Activated CD8-positive, alpha-beta memory T cell treated with anti-CD3 and anti-CD28 coated beads, Interleukin-2, amount 50 U/mL, for 1 hour (primary cell): Measurements from ENCODE around the gene EGLN2.
"Not testable (repeated sequence)": the region's sequence is repeated elsewhere in the genome, so short reads cannot be mapped to it uniquely, and the experiment has no call there.

ENCODE experiments used
- DNase-seq: peaks from one replicate; pipeline ENCODE4 v3.0.0-alpha.2; 2020; ENCODE audit errors: extremely low read depth

The EGLN2 gene

DNA sequence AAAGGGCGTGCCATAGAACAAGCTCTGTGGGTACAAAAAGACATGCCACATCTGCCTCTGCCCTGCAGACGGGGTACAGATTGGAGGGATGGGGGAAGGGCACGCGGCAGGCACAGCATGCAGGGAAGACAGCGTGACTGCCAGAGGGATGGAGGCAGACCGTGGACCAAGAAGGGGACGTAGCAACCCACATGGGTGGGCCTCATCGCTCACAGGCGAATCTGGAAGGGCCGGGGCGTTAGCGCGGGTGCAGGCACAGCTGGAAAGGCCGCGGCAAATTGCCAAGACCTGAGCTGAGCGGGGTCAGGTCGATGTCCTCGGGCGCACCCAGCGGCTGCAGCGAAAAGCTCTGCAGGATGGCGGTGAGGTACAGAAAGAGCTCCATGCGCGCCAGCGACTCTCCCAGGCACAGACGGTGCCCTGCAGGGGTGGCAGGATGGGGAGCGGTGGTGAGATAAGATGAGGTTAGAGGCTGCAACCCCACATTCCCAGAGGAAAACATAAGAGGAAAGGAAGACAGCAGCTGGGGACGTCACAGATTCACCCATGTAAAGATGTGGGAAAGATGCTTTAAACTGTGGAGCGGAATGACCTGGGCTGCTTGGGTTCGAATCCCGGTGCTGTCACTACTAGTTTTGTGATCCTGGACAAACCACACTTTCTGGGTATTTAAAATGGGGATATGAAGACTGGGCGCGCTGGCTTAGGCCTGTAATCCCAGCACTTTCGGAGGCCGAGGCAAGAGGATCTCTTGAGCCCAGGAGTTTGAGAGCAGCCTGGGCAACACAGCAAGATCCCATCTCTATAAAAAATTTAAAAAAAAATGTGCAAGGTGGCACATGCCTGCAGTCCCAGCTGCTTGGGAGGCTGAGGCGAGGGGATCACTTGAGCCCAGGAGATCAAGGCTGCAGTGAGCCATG is 19.7 kb downstream of the EGLN2 start:
- DNase-seq = not testable (repeated sequence)

DNA sequence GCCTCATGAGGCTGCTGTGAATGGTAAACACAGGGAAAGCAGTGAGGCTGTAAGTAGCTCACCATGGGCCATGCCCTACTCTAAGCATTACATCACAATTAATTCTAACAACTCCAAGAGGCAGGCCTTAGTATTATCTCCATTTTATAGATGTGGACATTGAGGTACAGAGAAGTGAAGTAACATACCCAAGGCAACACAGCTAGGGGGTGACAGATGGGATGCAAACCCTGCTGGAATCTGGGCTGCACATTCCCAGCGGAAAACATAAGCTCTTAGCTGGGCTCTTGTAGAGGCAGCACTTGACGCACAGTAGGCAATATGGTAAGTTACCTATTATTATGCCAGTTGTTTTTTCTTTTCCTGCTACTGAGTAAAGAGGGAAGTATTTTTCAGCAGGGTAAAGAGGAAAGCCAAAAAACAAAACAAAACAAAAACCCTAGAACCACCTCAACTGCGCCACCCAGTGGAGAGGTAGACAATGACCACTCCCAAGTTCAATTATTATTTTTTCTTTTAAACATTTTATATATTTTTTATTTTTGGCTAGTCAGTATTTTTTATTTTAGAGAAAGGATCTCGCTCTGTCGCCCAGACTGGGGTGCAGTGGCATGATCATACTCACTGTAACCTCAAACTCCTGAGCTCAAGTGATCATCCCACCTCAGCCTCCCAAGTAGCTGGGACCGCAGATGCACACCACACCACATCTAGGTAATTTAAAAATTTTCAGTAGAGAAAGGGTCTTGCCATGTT is 20.7 kb downstream of the EGLN2 start:
- DNase-seq = not testable (repeated sequence)

DNA sequence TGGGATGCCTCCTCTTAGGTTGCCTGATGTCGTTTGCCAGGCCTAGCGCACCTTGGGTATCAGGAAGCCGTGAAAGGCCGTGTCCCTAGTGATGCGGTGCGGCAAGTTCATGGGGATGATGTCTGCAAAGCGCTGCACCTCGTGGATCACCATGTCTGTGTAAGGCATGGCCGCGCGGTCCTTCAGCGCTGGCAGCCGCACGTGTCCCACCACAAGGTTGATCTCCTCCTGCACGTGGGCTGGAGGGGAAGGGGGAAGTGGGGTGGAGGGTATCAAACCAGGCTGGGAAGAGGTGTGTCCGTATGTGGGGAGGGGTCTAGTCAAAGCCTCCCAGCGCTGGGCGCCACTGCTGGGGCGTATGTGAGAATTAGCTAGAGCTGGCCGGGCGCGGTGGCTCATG is 23.2 kb downstream of the EGLN2 start:
- no peak for DNase-seq

DNA sequence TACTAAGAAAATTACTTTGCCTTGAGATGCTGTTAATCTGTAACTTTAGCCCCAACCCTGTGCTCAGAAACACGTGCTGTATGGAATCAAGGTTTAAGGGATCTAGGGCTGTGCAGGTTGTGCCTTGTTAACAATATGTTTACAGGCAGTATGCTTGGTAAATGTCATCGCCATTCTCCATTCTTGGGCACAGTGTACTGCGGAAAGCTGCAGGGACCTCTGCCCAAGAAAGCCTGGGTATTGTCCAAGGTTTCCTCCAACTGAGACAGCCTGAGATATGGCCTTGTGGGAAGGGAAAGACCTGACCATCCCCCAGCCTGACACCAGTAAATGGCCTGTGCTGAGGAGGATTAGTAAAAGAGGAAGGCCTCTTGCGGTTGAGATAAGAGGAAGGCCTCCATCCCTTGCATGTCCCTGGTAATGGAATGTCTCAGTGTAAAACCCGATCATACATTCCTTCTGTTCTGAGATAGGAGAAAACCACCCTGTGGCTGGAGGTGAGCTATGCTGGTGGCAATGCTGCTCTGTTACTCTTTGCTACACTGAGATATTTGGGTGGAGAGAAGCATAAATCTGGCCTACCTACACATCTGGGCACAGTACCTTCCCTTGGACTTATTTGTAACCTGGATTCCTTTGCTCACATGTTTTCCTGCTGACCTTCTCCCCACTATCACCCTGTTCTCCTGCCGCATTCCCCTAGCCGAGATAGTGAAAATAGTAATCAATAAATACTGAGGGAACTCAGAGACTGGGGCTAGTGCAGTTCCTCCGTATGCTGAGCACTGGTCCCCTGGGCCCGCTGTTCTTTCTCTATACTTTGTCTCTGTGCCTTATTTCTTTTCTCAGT is 23.9 kb downstream of the EGLN2 start:
- DNase-seq = not testable (repeated sequence)

DNA sequence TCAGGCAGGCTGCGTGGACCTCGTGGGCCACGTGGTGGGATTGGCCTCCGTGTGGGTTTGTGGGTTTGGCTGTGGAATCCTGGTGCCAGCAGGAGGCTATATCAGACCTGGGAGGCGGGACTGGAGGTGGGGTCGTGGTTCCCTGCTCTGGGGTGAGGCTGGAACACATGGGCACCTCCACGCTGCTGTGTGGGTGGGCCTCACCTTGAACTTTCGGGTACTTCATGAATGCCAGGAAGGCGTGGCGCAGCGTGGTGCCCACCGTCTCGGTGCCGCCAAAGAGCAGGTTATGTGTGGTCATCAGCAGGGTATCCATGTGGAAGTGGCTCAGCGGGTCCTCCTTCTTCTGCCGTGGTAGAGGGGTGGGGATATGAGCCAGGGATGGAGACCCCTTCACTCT is 25.9 kb downstream of the EGLN2 start:
- DNase-seq = not testable (repeated sequence)

DNA sequence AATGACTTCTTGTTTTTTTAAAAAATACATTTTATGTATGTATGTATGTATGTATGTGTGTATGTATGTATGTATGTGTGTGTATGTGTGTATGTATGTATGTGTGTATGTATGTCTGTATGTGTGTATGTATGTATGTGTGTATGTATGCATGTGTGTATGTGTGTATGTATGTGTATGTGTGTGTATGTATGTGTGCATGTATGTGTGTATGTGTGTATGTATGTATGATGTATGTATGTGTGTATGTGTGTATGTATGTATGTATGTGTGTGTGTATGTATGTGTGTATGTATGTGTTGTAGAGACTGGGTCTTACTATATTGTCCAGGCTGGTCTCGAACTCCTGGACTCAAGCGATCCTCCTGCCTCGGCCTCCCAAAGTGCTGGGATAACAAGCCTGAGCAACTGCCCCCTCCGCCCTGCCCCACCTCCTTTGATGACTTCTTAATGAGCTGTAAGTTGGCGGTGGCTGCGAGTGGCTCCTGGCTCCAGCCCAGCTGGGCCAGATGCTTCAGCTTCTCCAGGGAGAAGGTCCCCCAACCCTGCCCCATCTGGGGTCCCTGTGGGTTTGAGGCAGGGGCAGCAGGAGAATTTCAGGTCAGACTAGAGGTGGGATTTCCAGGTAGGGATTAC is 26.6 kb downstream of the EGLN2 start:
- not testable (repeated sequence) for DNase-seq

DNA sequence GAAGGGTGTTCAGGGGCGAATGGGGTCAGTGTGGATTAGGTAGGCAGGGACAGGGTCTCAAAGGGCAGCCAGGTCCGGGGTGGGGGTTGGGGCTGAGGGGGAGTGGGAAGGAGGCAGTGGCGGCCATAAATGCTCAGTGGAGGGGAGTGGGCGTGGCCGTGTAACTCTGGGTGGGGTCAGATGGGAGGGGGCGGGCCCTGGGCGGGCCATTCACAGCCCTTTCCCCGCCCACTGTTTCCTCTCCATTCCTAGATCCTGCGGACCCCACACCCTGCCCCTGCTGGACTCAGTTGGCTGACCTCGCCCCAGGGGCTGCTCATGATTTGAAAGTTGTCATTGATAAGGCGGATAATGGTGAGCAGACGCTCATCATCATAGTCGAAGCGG is 27.3 kb downstream of the EGLN2 start:
- DNase-seq = not testable (repeated sequence)

DNA sequence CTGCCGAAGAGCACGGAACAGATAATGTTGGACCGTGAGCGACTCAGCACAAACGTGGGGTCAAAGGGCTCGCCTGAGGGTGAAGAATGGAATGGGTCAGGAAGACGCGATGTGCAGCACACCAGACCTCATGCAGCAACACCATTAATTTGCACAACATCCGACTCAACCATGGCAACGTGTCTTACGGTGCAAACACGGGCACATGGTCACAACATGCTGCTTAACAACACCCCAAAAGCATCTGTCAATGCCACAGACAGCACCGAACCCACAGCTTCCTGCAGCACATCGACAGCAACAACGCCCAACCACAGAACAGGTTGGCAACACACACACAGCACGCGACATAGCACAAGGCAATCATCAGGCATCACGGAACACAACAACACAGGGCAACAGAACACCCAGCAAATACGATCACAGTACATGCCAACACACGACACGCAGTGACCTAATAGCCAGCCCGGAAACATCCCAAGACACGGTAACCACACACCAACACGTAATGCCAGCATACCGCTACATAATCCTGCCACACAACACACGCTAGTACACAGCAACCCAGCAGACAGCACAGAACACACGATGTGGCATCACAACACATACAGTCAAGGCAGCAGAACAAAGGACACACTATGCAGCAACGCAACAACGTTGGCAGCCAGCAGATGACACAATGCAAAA is 27.9 kb downstream of the EGLN2 start:
- peak; percentile 68 for DNase-seq

DNA sequence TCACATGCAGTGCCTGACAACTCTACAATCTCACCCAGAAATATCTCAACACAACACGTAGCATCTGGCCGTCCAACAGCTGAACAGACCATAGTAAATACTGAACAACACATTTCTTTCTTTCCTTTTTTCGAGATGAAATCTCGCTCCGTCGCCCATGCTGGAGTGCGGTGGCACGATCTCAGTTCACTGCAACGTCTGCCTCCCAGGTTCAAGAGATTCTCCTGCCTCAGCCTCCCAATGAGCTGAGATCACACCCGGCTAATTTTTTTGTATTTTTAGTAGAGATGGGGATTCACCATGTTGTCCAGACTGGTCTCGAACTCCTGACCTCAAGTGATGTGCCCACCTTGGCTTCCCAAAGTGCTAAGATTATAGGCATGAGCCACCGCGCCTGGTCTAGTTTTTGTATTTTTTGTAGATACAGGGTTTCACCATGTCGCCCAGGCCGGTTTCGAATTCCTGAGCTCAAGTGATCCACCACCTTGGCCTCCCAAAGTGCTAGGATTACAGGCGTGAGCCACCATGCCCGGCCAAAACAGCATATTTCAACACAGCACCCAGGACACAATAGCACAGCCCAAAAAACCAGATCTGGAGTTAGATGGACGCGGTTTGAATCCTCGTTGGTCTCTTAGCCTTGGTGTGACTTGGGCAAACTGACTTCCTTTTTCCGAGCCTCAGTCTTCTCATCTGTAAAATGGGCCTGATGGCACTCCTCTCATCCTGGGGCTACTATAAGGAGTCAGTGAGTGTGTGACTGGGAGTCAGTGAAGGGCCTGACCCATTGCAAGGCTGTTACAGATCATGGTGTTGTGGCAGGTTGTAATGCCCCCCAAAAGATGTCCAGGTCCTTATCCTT is 28.6 kb downstream of the EGLN2 start:
- no peak for DNase-seq

DNA sequence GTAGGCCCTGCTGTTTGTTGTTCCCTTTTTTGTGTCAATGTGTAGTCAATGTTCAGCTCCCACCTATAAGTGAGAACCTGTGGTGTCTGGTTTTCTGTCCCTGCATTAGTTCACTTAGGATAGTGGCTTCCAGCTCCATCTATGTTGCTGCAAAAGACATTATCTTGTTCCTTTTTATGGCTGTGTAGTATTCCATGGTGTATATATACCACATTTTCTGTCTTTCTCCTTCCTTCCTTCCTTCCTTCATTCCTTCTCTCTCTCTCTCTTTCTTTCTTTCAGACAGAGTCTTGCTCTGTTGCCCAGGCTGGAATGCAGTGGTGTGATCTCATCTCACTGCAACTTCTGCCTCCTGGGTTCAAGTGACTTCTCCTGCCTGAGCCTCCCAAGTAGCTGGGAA is 30.2 kb downstream of the EGLN2 start:
- DNase-seq = no peak

DNA sequence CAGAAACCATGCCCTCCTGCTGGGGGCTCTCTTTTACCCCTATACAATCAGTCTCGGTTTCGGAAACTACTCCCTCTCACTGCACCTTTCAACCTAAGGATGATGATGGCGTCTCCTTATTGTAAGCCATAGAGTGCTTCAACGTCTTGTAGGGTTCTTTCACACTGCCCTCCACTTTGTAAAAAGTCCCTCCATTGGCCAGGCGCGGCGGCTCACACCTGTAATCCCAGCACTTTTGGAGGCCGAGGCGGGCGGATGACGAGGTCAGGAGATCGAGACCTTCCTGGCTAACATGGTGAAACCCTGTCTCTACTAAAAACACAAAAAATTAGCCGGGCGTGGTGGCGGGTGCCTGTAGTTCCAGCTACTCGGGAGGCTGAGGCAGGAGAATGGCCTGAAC is 31.8 kb downstream of the EGLN2 start:
- not testable (repeated sequence) for DNase-seq

DNA sequence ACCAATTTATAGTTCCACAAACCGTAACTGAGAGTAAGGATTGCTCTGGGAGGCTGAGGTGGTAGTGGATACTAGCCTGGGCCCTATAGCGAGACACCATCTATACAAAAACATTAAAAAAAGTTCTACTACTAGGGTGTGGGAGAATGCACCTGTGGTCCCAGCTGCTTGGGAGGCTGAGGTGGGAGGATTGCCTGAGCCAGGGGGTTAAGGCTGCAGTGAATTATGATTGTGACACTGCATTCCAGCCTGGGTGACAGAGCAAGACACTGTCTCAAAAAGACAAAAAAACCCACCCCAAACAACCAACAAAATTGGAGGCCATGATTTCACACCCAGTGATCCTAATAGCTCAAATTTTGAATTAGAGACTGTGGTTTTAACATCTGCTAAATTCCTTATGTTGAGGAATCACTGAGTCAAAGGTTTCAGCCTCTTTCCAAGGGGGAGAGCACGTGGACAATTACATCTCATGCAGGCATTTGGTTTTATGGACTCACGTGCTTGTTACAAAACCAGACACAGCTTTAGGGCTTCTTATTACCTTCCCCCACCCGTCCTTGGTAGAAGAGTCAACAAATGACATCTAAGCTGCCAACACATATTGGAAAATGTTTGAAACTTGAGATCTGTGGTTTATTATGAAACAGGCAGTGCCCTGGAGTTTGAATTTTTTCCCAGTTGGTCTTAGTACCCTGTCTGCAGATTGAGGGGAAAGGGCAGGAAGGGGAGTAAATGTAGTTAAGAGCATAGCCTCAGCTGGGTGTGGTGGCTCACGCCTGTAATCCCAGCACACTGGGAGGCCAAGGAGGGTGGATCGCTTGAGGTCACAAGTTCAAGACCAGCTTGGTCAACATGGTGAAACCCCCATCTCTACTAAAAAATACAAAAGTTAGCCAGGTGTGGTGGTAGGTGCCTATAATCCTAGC is 32.8 kb downstream of the EGLN2 start:
- DNase-seq = no peak

DNA sequence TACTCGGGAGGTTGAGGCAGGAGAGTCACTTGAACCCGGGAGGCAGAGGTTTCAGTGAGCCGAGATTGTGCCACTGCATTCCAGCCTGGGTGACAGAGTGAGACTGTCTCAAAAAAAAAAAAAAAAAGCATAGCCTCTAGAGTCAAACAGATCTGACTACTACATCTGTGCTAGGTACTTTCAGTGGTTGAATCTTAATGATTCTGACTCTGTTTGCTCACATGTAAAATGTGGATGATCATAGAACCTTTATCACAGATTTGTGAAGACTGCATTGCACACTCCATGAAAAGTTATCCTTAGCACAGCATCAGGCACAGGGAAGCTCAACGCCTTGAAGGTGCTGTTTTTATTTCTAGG is 33.4 kb downstream of the EGLN2 start:
- DNase-seq = not testable (repeated sequence)

DNA sequence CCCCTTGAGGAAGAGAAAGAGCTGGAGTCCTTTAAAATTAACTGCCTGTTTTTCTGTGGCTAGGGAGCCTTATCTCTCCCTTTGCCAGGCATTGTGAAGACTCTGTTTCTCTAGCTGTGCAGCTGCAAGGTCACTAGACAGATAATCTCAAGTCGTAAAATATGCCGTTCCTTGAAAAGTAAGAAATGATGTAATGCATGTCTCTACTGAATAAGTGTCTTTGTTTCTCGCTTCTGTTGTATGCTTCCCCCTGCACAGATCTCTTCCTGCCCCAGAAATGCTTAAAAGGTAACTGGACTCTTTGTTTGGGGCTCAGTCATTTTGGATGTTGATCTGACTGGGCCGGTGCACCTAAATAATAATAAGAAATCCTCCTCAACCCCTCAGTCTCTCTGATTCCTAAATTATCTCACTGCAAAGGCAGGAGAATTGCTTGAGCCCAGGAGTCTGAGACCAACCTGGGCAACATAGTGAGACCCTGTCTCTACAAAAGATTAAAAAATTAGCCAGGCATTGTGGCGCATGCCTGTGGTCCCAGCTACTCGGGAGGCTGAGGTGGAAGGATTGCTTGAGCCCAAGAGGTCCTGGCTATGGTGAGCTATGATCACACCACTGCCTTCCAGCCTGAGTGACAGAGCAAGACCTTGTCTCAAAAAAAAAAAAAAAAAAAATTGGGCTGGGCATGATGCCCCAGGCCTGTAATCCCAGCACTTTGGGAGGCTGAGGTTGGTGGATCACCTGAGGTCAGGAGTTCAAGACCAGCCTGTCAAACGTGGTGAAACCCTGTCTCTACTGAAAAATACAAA is 34.9 kb downstream of the EGLN2 start:
- not testable (repeated sequence) for DNase-seq

DNA sequence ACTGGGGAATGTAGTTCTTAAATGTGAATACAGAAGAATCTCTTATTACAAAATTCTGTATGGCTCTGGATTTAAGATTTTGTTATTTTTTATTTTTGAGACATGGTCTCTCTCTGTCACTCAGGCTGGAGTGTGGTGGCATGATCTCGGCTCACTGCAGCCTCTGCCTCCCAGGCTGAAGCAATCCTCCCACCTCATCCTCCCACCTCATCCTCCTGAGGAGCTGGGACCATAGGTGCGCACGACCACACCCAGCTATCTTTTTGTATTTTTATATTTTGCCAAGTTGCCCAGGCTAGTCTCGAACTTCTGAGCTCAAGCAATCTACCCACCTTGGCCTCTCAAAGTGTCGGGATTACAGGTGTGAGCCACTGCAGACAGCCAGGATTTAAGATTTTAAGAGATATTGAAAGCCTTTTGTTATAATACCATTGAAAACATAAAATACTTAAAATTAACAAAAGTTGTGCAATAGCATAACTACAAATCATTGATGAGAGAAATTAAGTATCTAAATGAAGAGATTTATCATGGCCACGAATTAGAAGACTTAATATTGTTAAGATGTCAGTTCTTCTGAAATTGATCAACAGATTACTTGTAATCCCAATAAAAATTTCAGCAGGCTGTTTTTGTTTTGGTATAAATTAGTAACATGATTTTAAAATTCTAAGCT is 37.9 kb downstream of the EGLN2 start:
- DNase-seq = no peak

DNA sequence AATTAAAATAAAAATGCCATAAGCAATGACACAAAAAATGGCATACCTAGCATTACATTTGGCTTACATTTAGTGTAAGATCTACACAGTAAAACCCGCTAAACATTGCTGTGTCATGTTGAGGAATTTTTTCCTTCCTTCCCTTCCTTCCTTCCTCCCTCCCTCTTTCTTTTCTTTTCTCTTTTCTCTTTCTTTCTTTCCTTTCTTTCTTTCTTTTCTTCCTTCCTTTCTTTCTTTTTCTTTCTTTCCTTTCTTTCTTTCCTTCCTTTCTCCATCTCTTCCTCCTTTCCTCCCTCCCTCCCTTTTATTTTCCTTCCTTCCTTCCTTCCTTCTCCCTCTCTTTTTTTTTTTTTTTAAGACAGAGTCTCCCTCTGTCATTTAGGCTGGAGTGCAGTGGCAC is 39.5 kb downstream of the EGLN2 start:
- not testable (repeated sequence) for DNase-seq

DNA sequence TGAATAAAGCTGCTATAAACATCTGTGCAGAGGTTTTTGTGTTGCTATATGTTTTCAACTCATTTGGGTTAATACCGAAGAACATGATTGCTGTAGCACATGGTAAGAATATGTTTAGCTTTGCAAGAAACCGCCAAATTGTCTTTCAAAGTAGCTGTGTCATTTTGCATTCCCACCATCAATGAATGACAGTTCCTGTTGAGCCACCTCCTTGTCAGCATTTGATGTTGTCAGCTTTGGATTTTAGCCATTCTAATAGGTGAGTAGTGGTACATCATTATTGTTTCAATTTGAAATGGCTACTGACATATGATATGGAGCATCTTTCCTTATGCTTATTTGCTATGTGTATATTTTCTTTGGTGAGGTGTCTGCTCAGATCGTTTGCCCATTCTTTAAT is 43.0 kb downstream of the EGLN2 start:
- not testable (repeated sequence) for DNase-seq
